NCI-H526 (cell line): ENCODE measurements around the gene C5orf58.

Experiments
- DNase-seq, 2 experiments: peaks; one replicate each; lab custom pipeline; 2025; lab: John Stamatoyannopoulos, UW

The C5orf58 gene

GRCh38 chr5:170232786-170233185 lies at the start of gene C5orf58:
Gene C5orf58, plus strand, starts transcription at chr5:170232985. Its CDS starts 1,992 bp downstream, at chr5:170234977.
- DNase-seq = no peak

GRCh38 chr5:170183816-170184687 lies 48.7 kb upstream of the C5orf58 start:
- peak; percentile 47 to 88 for DNase-seq

GRCh38 chr5:170184737-170185136 lies 48.0 kb upstream of the C5orf58 start:
- DNase-seq = no peak

- no peak for DNase-seq
Measured at GRCh38 chr5:170186156-170186555, 46.6 kb upstream of the C5orf58 start.

GRCh38 chr5:170186856-170187255 lies 45.9 kb upstream of the C5orf58 start:
- no peak for DNase-seq

GRCh38 chr5:170190436-170191134 lies 42.2 kb upstream of the C5orf58 start:
- DNase-seq = no peak

- no peak for DNase-seq
Measured at GRCh38 chr5:170192829-170193228, 40.0 kb upstream of the C5orf58 start.

- no peak for DNase-seq
Measured at GRCh38 chr5:170195961-170196360, 36.8 kb upstream of the C5orf58 start.

- no peak for DNase-seq
Measured at GRCh38 chr5:170200876-170201275, 31.9 kb upstream of the C5orf58 start.

- no peak for DNase-seq
Measured at GRCh38 chr5:170201311-170201710, 31.5 kb upstream of the C5orf58 start.

GRCh38 chr5:170202117-170202516 lies 30.7 kb upstream of the C5orf58 start:
- DNase-seq = no peak

GRCh38 chr5:170204202-170204601 lies 28.6 kb upstream of the C5orf58 start:
- DNase-seq = no peak

GRCh38 chr5:170206216-170206615 lies 26.6 kb upstream of the C5orf58 start:
- DNase-seq = no peak

- no peak for DNase-seq
Measured at GRCh38 chr5:170206958-170207357, 25.8 kb upstream of the C5orf58 start.

GRCh38 chr5:170211575-170212334 lies 21.0 kb upstream of the C5orf58 start:
- no peak for DNase-seq

GRCh38 chr5:170216257-170216864 lies 16.4 kb upstream of the C5orf58 start:
- peak; percentile 56 to 77 for DNase-seq

- DNase-seq = no peak
Measured at GRCh38 chr5:170217831-170218230, 15.0 kb upstream of the C5orf58 start.

- no peak for DNase-seq
Measured at GRCh38 chr5:170218726-170219125, 14.1 kb upstream of the C5orf58 start.

GRCh38 chr5:170219615-170220014 lies 13.2 kb upstream of the C5orf58 start:
- no peak for DNase-seq

- peak; percentile 63 to 75 for DNase-seq
Measured at GRCh38 chr5:170220191-170220590, 12.6 kb upstream of the C5orf58 start.

GRCh38 chr5:170221327-170221741 lies 11.5 kb upstream of the C5orf58 start:
- DNase-seq = peak; percentile 59 to 82

GRCh38 chr5:170223360-170223759 lies 9.4 kb upstream of the C5orf58 start:
- DNase-seq = no peak
